Keratinocyte (primary cell): ENCODE measurements around the gene SUSD4. TPM values are rescaled to one million over a fixed set of nuclear protein-coding genes. Genes with fewer than 3 reads are reported as not detected.

Experiments used
- DNase-seq: peaks from one replicate; pipeline ENCODE4 v3.0.0-alpha.2; 2011; ENCODE audit warnings: low read depth, missing footprints, low spot score
- FAIRE-seq: peaks from 2 replicates; lab custom pipeline; 2011; peaks lifted over from hg19 to GRCh38; lab: Jason Lieb, UNC
- H2AFZ ChIP-seq: 2 replicates; pipeline ENCODE4 v1.6.0; 2012; ENCODE audit warnings: low read length, control low read depth, inconsistent platforms; ENCODE audit not compliant: control insufficient read depth
- H3K27ac ChIP-seq: 2 replicates; pipeline ENCODE4 v1.5.1; 2011; ENCODE audit warnings: low read length; ENCODE audit not compliant: control insufficient read depth, insufficient read depth
- H3K27me3 ChIP-seq: 3 replicates; pipeline ENCODE4 v1.6.0; 2011; ENCODE audit warnings: low read length; ENCODE audit not compliant: control insufficient read depth, insufficient read depth; ENCODE audit errors: extremely low read depth
- H3K36me3 ChIP-seq, 2 experiments: 2 replicates in 1 of 2; 3 replicates in 1 of 2; pipeline ENCODE4 v1.5.1; 2011; ENCODE audit warnings: low read length in 2 of 2, mild to moderate bottlenecking in 1 of 2; ENCODE audit not compliant: control insufficient read depth in 2 of 2, insufficient read depth in 2 of 2; ENCODE audit errors: extremely low read depth in 1 of 2
- H3K4me1 ChIP-seq: 3 replicates; pipeline ENCODE4 v1.5.1; 2011; ENCODE audit warnings: low read length; ENCODE audit not compliant: control insufficient read depth, insufficient read depth; ENCODE audit errors: extremely low read depth
- H3K4me2 ChIP-seq: 3 replicates; pipeline ENCODE4 v1.6.0; 2011; ENCODE audit warnings: low read depth, low read length; ENCODE audit not compliant: control insufficient read depth, insufficient read depth; ENCODE audit errors: extremely low read depth
- H3K4me3 ChIP-seq, 3 experiments: fragments of 200-600 bp in 1 of 3; sonication (generic) in 1 of 3; 2 replicates in 2 of 3; 3 replicates in 1 of 3; pipeline ENCODE4 v1.5.1; 2011 to 2016; ENCODE audit warnings: low read length in 3 of 3, mild to moderate bottlenecking in 3 of 3, control low read depth in 2 of 3, inconsistent platforms in 1 of 3, low read depth in 1 of 3, mixed read lengths in 1 of 3, mixed run types in 1 of 3, moderate library complexity in 1 of 3; ENCODE audit not compliant: control insufficient read depth in 2 of 3, insufficient read depth in 2 of 3; ENCODE audit errors: extremely low read depth in 1 of 3
- H3K79me2 ChIP-seq: 2 replicates; pipeline ENCODE4 v1.6.0; 2012; ENCODE audit warnings: low read length; ENCODE audit not compliant: control insufficient read depth, insufficient read depth
- H3K9ac ChIP-seq: 3 replicates; pipeline ENCODE4 v1.6.0; 2011; ENCODE audit warnings: low read length; ENCODE audit not compliant: control insufficient read depth, insufficient read depth; ENCODE audit errors: extremely low read depth
- H3K9me1 ChIP-seq: 3 replicates; pipeline ENCODE4 v1.6.0; 2011; ENCODE audit warnings: low read length; ENCODE audit not compliant: control insufficient read depth, insufficient read depth; ENCODE audit errors: extremely low read depth
- H3K9me3 ChIP-seq: 2 replicates; pipeline ENCODE4 v1.5.1; 2012; ENCODE audit warnings: low read depth, low read length; ENCODE audit not compliant: control insufficient read depth
- H4K20me1 ChIP-seq: 3 replicates; pipeline ENCODE4 v1.6.0; 2011; ENCODE audit warnings: low read length; ENCODE audit not compliant: control insufficient read depth, insufficient read depth; ENCODE audit errors: extremely low read depth
- CTCF ChIP-seq, 3 experiments: IDR thresholded peaks in 1 of 3; conservative IDR thresholded peaks in 1 of 3; optimal IDR thresholded peaks in 1 of 3; 2 replicates in 2 of 3; 3 replicates in 1 of 3; pipeline versions ENCODE3 to v1.5.1; 2011; ENCODE audit warnings: low read length in 3 of 3, mild to moderate bottlenecking in 3 of 3, moderate library complexity in 2 of 3, control low read depth in 1 of 3, inconsistent platforms in 1 of 3; ENCODE audit not compliant: insufficient read depth in 2 of 3; ENCODE audit errors: extremely low read depth in 1 of 3
- EZH2 ChIP-seq: IDR thresholded peaks from one replicate; pipeline ENCODE4 v1.6.1; 2012; ENCODE audit warnings: inconsistent platforms, mild to moderate bottlenecking, low read length, moderate library complexity
- dilution Hi-C: fragments of 300-500 bp; cut with MboI; formaldehyde crosslinking; loops from one replicate; pipeline ENCODE4 v1.7.0; 2020; ENCODE audit warnings: low sequenced_read_pairs; ENCODE audit not compliant: extremely low pct_ligation_motif_present
- polyA plus RNA-seq, 5 experiments: library from polyadenylated mRNA; depleted of rRNA in 3 of 5; stranded (reverse) in 3 of 5; stranded (forward) in 1 of 5; unstranded in 1 of 5; fragments of >200 nt; gene quantifications; 1 replicate in 1 of 5; 2 replicates in 3 of 5; 3 replicates in 1 of 5; pipeline versions ENCODE4 v1.2.1 to v1.2.3, GENCODE V29; 2011 to 2012; ENCODE audit warnings: missing spikeins in 2 of 5, low read depth in 1 of 5, low replicate concordance in 1 of 5

The SUSD4 gene
- polyA plus RNA-seq, 1 donor (not counting 4 experiments of a cell fraction or from before 2014, with no cell fraction given), result 1.6 TPM

- no peak for FAIRE-seq
- H3K9ac ChIP-seq, result no peak overlapping the region
- H3K27ac ChIP-seq, result no peak overlapping the region
- H2AFZ ChIP-seq, result no peak overlapping the region
- H3K9me3 ChIP-seq, result peaks cover 3% of the 10 kb centered on the region
- no peaks in the 10 kb centered on the region for H3K36me3 ChIP-seq
- dilution Hi-C loops, result no loop called here
- no peaks in the 10 kb centered on the region for H4K20me1 ChIP-seq
- no peak for DNase-seq
- no peaks in the 10 kb centered on the region for H3K27me3 ChIP-seq
- no peak overlapping the region for H3K4me2 ChIP-seq
- no peaks in the 10 kb centered on the region for H3K4me1 ChIP-seq
- no peaks in the 10 kb centered on the region for H3K9me1 ChIP-seq
- H3K79me2 ChIP-seq, result no peaks in the 10 kb centered on the region
- H3K4me3 ChIP-seq, result no peak overlapping the region
- TF ChIP-seq CTCF (optimal IDR thresholded peaks at IDR 0.05 in 1 of 3, IDR thresholded peaks at IDR 0.05 in 1 of 3, conservative IDR thresholded peaks at IDR 0.05 in 1 of 3; ENCODE audit: extremely low read depth in 1 of 3, insufficient read depth in 2 of 3, low read length in 3 of 3) (no peak), EZH2 (no peak)
Measured at GRCh38 chr1:223216531-223217205, 147.3 kb downstream of the SUSD4 start.

- Histone ChIP-seq H3K4me3 (no peak overlapping the region), H4K20me1 (no peaks in the 10 kb centered on the region), H3K36me3 (no peaks in the 10 kb centered on the region), H3K27me3 (no peaks in the 10 kb centered on the region), H3K79me2 (no peaks in the 10 kb centered on the region), H3K9me1 (no peaks in the 10 kb centered on the region), H2AFZ (no peak overlapping the region), H3K9me3 (peaks cover 3% of the 10 kb centered on the region), H3K4me2 (no peak overlapping the region), H3K9ac (no peak overlapping the region), H3K4me1 (no peaks in the 10 kb centered on the region), H3K27ac (no peak overlapping the region)
- FAIRE-seq, result no peak
- TF ChIP-seq CTCF (optimal IDR thresholded peaks at IDR 0.05 in 1 of 3, IDR thresholded peaks at IDR 0.05 in 1 of 3, conservative IDR thresholded peaks at IDR 0.05 in 1 of 3; ENCODE audit: extremely low read depth in 1 of 3, insufficient read depth in 2 of 3, low read length in 3 of 3), result no peak
- dilution Hi-C loops, result no loop called here
- no peak for DNase-seq
Measured at GRCh38 chr1:223216074-223216473, 147.9 kb downstream of the SUSD4 start.
